DMS 273 (cell line): ENCODE results near the gene CDH11.

Experiments
- DNase-seq: peaks from one replicate; lab custom pipeline; 2025; ENCODE audit not compliant: unreplicated experiment; lab: John Stamatoyannopoulos, UW

The CDH11 gene

GRCh38 chr16:64924086-64924485 is 197.8 kb downstream of the CDH11 start:
- DNase-seq, result no peak

- DNase-seq, result peak; percentile 3
Measured at GRCh38 chr16:64919929-64920607, 201.8 kb downstream of the CDH11 start.

GRCh38 chr16:64919141-64919540 is 202.7 kb downstream of the CDH11 start:
- no peak for DNase-seq

GRCh38 chr16:64916051-64916450 is 205.8 kb downstream of the CDH11 start:
- no peak for DNase-seq

- peak; percentile 59 for DNase-seq
Measured at GRCh38 chr16:64910356-64910755, 211.5 kb downstream of the CDH11 start.

- no peak for DNase-seq
Measured at GRCh38 chr16:64907844-64908243, 214.0 kb downstream of the CDH11 start.

- no peak for DNase-seq
Measured at GRCh38 chr16:64903770-64904169, 218.1 kb downstream of the CDH11 start.

- DNase-seq, result no peak
Measured at GRCh38 chr16:64900517-64900916, 221.3 kb downstream of the CDH11 start.

- DNase-seq, result no peak
Measured at GRCh38 chr16:64900019-64900418, 221.8 kb downstream of the CDH11 start.

- no peak for DNase-seq
Measured at GRCh38 chr16:64898159-64898558, 223.7 kb downstream of the CDH11 start.
